GM12892 (cell line): ENCODE data around the gene KLHDC8A.

ENCODE experiments used
- POLR2A ChIP-seq: IDR thresholded peaks from 2 replicates; pipeline ENCODE4 v1.6.1; 2011; ENCODE audit warnings: low read depth, low read length, control low read depth
- POLR2AphosphoS5 ChIP-seq: IDR thresholded peaks from 2 replicates; pipeline ENCODE4 v1.6.1; 2011; ENCODE audit warnings: low read depth, low read length, control low read depth
- TAF1 ChIP-seq: IDR thresholded peaks from 2 replicates; pipeline ENCODE4 v1.6.1; 2011; ENCODE audit warnings: low read depth, mild to moderate bottlenecking, control low read depth, low read length, borderline replicate concordance

DNA sequence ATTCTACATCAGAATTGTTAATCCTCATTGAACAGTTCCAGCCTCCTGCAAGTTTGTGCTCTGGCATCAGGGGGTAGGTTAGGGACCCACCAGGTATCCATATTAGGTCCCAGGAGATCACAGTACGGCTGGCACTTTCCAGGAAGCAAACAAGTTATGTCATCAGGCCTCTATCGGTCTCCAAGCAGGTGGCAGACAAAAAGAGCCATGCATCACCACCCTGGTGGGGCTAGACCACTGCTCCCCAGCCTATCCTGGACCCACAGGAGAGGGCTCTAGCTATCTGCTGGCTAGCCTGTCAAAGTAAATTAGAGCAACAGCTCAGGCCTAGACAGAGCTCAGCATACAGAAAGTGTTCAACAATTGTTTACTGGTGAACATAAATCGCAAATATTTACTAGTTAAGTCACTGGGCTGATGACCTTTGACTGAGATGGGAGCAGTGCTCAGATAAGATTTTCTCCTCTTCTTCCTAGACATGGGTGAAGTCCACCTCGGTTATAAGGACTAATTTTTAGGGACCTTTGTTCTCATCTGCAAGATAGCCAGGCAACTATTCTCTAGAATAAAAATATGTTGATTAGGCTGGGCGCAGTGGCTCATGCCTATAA is 41.6 kb downstream of the KLHDC8A start:
- TF ChIP-seq POLR2A (no peak), POLR2AphosphoS5 (no peak), TAF1 (no peak)
